Right atrium auricular region (tissue), 2 donors: ENCODE measurements around the gene EPO. TPM values are rescaled to one million over a fixed set of nuclear protein-coding genes. Genes with fewer than 3 reads are reported as not detected.

Experiments used
- DNase-seq: peaks from one replicate; pipeline ENCODE4 v3.0.0-alpha.2; 2019; ENCODE audit warnings: low spot score
- H3K27ac ChIP-seq, 2 donors: fragments of 200-600 bp; sonication (generic); 1 replicate in 1 of 2; 2 replicates in 1 of 2; pipeline ENCODE4 v1.5.1; 2016 to 2019
- H3K27me3 ChIP-seq, 2 donors: fragments of 200-600 bp; sonication (generic); one replicate each; pipeline versions ENCODE4 v1.5.1 to v1.6.0; 2017 to 2019
- H3K36me3 ChIP-seq: fragments of 200-600 bp; sonication (generic); one replicate; pipeline ENCODE4 v1.5.1; 2016
- H3K4me1 ChIP-seq, 2 donors: fragments of 200-600 bp; sonication (generic); one replicate each; pipeline versions ENCODE4 v1.5.1 to v1.6.0; 2017 to 2019
- H3K4me3 ChIP-seq, 2 donors: fragments of 200-600 bp; sonication (generic); 1 replicate in 1 of 2; 2 replicates in 1 of 2; pipeline ENCODE4 v1.5.1; 2017 to 2019; ENCODE audit warnings: mild to moderate bottlenecking in 1 of 2, moderate library complexity in 1 of 2
- H3K9me3 ChIP-seq, 2 donors: fragments of 200-600 bp; sonication (generic); one replicate each; pipeline ENCODE4 v1.5.1; 2019
- CTCF ChIP-seq, 2 donors: fragments of 200-600 bp; sonication (generic); IDR thresholded peaks; one replicate each; pipeline ENCODE4 v1.5.1; 2019; ENCODE audit warnings: antibody characterized with exemption in 2 of 2
- total RNA-seq, 2 donors: library from RNA; depleted of rRNA; stranded (reverse); fragments of >200 nt; gene quantifications; one replicate each; pipeline ENCODE4 v1.1.0, GENCODE V29; 2016

Gene EPO
- total RNA-seq, 2 donors from 2014 or later = not detected

- no peaks in the 10 kb centered on the region for H3K27me3 ChIP-seq
- H3K4me1 ChIP-seq = peaks cover 0 to 61% of the 10 kb centered on the region in 2 donors
- no peak for TF ChIP-seq CTCF (IDR thresholded peaks at IDR 0.05)
- peak overlapping the region in 1 of 2 donors; percentile 6 for H3K27ac ChIP-seq
- H3K36me3 ChIP-seq = peaks cover 54% of the 10 kb centered on the region
- H3K4me3 ChIP-seq = no peak overlapping the region
- no peak for DNase-seq
- H3K9me3 ChIP-seq = no peaks in the 10 kb centered on the region
Measured at GRCh38 chr7:100688326-100688860, 31.9 kb upstream of the EPO start.

- H3K27ac ChIP-seq = peak overlapping the region in 1 of 2 donors; percentile 28
- H3K4me1 ChIP-seq = peaks cover 0 to 62% of the 10 kb centered on the region in 2 donors
- peaks cover 43% of the 10 kb centered on the region for H3K36me3 ChIP-seq
- no peaks in the 10 kb centered on the region for H3K9me3 ChIP-seq
- no peak overlapping the region for H3K4me3 ChIP-seq
- DNase-seq = no peak
- H3K27me3 ChIP-seq = no peaks in the 10 kb centered on the region
- TF ChIP-seq CTCF (IDR thresholded peaks at IDR 0.05) = no peak
Measured at GRCh38 chr7:100689230-100690135, 30.8 kb upstream of the EPO start.

GRCh38 chr7:100691676-100692577 lies 28.3 kb upstream of the EPO start:
- TF ChIP-seq CTCF (IDR thresholded peaks at IDR 0.05) = peak; percentile 84 to 96
- peak; percentile 82 for DNase-seq
- Histone ChIP-seq H3K27ac (peak overlapping the region; percentile 63 to 80), H3K4me1 (peaks cover 0 to 66% of the 10 kb centered on the region in 2 donors), H3K4me3 (peak overlapping the region in 1 of 2 donors; percentile 93), H3K9me3 (no peaks in the 10 kb centered on the region), H3K36me3 (peaks cover 19% of the 10 kb centered on the region), H3K27me3 (no peaks in the 10 kb centered on the region)

- no peaks in the 10 kb centered on the region for H3K9me3 ChIP-seq
- DNase-seq = no peak
- peaks cover 12% of the 10 kb centered on the region for H3K36me3 ChIP-seq
- peak overlapping the region; percentile 57 to 93 for H3K4me3 ChIP-seq
- TF ChIP-seq CTCF (IDR thresholded peaks at IDR 0.05) = no peak
- peaks cover 0 to 63% of the 10 kb centered on the region in 2 donors for H3K4me1 ChIP-seq
- H3K27ac ChIP-seq = peak overlapping the region; percentile 80 to 88
- no peaks in the 10 kb centered on the region for H3K27me3 ChIP-seq
Measured at GRCh38 chr7:100692578-100692961, 27.7 kb upstream of the EPO start.

GRCh38 chr7:100693312-100694097 lies 26.8 kb upstream of the EPO start:
- TF ChIP-seq CTCF (IDR thresholded peaks at IDR 0.05) = no peak
- H3K27me3 ChIP-seq = no peaks in the 10 kb centered on the region
- H3K4me1 ChIP-seq = peaks cover 0 to 54% of the 10 kb centered on the region in 2 donors
- H3K9me3 ChIP-seq = no peaks in the 10 kb centered on the region
- no peak for DNase-seq
- H3K27ac ChIP-seq = peak overlapping the region; percentile 80 to 88
- H3K36me3 ChIP-seq = peaks cover 3% of the 10 kb centered on the region
- peak overlapping the region; percentile 57 to 93 for H3K4me3 ChIP-seq
